HG03565 (cell line): ENCODE results near the gene POLR2I.
"Not testable (repeated sequence)": the region's sequence is repeated elsewhere in the genome, so short reads cannot be mapped to it uniquely, and the experiment has no call there.

ENCODE experiments used
- ATAC-seq: cut with Tn5 transposase; IDR thresholded peaks from one replicate; pipeline ENCODE4 v1.9.1; 2021; ENCODE audit warnings: mild to moderate bottlenecking, moderate library complexity; ENCODE audit not compliant: unreplicated experiment

POLR2I gene

DNA sequence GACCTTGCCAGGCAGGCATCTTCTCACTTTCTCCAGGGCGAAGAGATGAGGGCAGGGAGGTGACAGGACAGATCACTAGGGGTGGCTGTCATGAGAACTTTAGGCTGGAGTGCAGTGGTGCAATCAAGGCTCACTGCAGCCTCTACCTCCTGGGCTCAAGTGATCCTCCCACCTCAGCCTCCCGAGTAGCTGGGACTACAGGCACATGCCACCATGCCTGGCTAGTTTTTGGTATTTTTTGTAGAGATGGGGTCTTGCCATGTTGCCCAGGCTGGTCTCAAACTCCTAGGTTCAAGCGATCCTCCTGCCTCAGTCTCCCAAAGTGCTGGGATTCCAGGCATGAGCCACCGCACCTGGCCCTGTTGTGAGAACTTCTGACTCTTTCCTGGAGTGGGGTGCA lies 20.2 kb upstream of the POLR2I start:
- not testable (repeated sequence) for ATAC-seq

DNA sequence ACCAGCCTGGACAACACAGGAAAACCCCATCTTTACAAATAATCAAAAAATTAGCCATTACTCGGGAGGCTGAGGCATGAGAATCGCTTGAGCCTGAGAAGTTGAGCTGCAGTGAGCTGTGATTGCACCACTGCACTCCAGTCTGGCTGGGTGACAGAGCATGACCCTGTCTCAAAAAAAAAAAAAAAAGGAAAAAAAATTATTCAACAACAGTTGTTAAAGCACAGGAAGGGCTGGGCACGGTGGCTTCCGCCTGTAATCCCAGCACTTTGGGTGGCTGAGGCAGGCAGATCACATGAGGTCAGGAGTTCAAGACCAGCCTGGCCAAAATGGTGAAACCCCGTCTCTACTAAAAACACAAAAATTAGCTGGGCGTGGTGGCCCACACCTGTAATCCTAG lies 16.5 kb upstream of the POLR2I start:
- ATAC-seq, result not testable (repeated sequence)

DNA sequence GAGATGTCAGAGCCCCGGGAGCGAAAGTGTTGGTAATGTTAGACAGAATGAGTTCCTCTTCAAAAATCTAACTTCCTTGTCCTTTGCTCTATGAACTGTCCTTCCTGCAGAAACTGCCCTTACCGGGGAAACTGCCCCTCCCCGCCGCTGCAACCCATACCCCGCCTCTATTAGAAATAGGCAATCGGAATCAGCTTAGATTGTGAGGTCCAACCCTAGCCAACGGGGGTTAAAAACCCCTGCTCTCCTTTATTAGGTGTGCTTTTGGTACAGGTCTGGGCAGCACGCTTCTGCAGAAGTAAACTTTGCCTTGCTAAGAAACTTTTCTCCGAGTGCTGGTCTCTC lies 13.7 kb upstream of the POLR2I start:
- no peak for ATAC-seq

DNA sequence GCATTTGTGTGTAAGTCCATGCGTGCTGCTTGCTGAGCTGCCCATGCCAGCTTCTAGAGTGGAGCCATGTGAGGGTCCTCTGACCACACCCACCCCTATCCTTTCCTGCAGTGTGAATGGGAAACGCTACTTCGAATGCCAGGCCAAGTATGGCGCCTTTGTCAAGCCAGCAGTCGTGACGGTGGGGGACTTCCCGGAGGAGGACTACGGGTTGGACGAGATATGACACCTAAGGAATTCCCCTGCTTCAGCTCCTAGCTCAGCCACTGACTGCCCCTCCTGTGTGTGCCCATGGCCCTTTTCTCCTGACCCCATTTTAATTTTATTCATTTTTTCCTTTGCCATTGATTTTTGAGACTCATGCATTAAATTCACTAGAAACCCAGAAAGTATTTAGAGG lies 10.9 kb upstream of the POLR2I start:
- ATAC-seq, result no peak

DNA sequence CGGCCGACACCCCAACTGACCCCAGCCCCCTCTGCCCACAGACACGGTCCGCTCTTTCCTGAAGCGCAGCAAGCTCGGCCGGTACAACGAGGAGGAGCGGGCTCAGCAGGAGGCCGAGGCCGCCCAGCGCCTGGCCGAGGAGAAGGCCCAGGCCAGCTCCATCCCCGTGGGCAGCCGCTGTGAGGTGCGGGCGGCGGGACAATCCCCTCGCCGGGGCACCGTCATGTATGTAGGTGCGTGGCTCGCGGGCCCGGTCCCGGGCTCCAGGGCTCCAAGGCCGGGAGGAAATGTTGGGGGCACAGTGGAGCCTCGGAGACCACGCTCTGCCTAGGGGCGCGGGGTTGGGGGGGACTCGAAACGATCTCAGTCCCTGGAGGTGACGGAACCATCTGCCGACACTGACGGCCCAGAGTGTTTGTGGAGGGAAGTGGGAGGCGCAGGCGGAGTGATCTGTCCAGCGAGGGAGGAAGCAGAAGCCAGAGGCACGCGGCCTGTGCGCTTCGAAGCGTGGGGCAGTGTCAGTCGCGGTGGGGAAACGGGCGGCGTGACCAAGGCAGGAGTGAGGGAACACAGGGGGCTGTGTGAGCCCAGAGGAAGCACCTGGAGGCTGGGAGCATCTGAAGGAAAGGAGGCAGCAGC lies 6.9 kb upstream of the POLR2I start:
- ATAC-seq, result no peak

DNA sequence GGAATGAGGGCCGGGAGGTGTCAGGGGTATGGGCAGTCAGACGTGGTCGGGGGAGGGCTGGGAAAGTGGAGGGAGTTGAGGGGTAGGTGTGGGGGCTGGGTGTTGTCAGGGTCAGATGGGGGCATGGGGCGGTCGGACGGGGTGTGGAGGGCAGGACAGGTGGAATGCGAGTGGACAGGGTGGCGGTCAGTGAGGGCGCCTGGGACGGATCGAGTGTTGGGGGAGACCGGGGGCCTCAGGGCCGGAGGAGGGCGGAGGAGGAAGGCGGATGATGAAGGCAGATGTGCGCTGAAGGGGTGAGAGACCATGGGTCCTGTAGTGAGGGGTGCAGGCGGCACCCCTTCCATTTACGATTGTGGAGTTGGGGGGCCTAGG lies 6.3 kb upstream of the POLR2I start:
- no peak for ATAC-seq

GRCh38 chr19:36120092-36120983 lies 5.7 kb upstream of the POLR2I start:
- ATAC-seq, result no peak

DNA sequence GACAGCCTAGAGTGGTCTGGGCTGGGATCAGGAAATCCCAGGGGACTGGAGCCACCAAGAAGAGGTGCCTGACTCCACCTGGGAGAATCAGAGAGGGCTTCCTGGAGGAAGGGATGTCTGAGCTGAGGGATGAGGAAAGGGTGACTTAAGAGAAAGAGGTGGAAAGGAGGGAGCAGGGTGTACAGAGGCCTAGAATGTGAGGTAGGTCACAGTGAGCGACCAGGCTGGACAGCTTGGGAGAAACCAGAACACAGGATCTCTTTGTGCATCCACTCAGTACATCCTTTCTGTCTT lies 1.6 kb upstream of the POLR2I start:
- ATAC-seq, result no peak

GRCh38 chr19:36115453-36116343 lies 1.0 kb upstream of the POLR2I start, which contains the start of gene TBCB:
Gene TBCB, plus strand, starts transcription at chr19:36115468. Its CDS starts 93 bp downstream, at chr19:36115561.
- ATAC-seq, result no peak

DNA sequence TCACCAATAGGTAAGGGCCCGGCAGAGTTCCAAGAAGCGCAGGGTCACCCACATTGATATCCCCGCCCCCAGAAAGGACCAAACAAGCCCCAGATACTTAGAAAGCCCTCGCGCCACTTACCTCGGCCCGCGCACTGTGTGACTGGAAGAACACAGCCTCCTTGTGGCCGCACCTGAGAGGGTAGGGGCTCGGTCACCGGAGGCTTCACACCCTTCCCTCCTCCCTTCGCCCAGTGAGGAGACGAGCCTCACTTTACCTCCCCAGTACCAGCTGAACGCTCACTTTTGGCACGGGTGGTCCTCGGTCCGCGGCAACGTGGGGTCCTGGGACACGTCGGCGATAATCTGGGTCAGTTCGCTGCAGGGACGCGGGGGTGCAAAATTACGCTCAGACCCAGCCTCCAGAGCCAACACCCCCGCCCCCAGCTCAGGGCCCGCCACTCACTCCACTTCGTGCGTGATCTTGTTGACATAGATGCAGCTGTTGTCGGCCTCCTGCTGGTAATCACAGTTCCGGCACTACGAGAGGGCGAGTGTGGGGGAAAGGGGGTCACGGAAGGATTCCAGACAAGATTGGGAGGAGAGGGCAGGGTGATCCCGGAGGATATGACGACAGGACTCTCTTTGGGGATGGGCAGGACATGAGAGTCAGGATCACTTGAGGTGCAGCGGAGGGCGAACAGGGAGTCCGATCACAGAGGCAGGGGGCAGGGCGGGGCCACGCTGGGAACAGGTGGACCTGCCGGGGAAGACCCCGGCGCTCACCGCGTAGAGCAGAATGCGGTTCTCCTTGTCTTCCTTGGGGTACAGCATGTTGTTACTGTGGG lies 568 bp downstream of the POLR2I start:
- ATAC-seq, result no peak

DNA sequence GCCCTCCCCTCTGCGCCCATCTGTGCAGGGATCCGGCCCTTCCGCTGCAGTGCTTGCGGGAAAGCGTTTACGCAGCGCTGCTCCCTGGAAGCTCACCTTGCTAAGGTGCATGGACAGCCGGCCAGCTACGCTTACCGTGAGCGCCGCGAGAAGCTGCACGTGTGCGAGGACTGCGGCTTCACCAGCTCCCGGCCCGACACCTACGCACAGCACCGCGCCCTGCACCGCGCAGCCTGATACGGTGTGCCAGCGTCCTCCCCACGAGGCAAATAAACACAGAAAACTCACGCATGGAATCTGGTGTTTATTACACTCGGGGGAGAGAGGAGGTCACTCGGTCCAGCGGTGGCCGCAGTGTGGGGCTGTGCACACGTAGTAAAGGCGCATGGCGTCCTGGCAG lies 1.2 kb downstream of the POLR2I start:
- ATAC-seq, result no peak

GRCh38 chr19:36112678-36113077 lies 2.0 kb downstream of the POLR2I start:
- no peak for ATAC-seq

DNA sequence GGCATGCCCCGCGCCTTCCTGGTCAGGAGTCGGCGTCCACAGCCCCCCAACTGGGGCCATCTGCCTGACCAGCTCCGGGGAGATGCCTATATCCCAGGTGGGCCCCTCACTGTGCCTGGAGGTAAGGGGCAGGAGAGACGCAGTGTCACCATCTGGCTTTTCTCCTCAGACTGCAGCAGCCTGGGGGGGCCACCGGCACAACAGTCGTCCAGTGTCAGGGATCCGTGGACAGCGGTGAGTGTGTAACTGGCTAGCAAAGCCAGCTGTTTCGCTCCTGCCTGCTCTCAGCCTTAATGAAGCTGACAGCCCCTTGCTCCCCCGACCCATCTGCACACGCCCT lies 3.5 kb downstream of the POLR2I start:
- no peak for ATAC-seq

GRCh38 chr19:36110487-36111199 lies 4.0 kb downstream of the POLR2I start, which contains the start of gene OVOL3:
Gene OVOL3, plus strand, starts transcription at chr19:36111143. Its CDS starts 60 bp downstream, at chr19:36111203.
- ATAC-seq, result no peak

DNA sequence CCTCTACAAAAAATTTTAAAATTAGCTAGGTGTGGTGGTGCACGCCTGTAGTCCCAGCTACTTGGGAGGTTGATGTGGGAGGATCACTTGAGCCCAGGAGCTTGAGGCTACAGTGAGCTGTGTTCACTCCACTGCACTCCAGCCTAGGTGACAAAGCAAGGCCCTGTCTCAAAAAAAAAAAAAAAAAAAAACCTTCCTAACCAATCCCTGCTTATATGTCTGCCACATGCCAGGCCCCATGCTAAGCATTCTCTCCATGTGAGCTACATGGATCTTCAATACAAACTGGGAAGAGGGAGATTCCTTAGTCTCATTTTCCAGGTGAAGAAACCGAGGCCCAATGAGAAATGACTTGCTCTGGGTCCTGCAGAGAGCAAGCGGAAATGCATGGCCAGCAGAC lies 6.0 kb downstream of the POLR2I start:
- ATAC-seq, result no peak

DNA sequence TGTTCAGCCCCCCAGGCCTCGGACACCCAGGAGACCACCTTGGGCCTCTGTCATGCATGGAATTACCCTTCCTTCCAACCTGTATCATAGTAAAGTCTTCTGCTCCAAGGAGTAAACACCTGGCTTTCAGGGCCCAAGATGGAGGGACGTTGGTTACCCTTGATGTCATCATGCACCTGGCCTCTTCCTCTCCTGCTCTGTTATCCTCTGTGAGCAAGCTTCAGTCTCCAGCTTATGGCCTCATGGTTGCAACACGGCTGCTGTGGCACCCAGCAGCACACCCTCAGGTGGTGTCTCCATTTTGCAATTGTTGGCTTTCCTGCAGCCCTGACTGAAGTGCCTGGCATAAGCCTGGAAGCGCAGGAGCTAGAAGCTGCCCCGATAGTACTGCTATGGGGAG lies 7.7 kb downstream of the POLR2I start:
- ATAC-seq, result no peak

DNA sequence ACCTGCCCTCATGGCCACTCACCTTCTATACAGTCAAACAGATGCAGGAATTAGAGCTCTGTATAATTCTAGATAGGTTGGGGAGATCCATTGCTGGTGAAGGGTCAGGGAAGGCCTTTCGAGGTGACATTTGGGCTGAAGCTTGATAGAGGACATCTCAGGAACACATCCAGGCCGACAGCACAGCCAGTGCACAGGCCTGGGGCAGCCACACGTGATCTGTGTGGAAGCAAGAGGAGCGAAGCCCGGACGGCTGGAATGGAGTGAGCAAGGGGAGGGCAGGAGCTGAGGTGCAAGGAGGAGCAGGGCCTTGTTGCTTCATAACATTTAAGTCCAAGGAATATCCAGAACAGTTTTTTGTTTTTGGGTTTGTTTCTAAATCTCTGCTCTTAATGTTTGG lies 8.2 kb downstream of the POLR2I start:
- ATAC-seq, result no peak

DNA sequence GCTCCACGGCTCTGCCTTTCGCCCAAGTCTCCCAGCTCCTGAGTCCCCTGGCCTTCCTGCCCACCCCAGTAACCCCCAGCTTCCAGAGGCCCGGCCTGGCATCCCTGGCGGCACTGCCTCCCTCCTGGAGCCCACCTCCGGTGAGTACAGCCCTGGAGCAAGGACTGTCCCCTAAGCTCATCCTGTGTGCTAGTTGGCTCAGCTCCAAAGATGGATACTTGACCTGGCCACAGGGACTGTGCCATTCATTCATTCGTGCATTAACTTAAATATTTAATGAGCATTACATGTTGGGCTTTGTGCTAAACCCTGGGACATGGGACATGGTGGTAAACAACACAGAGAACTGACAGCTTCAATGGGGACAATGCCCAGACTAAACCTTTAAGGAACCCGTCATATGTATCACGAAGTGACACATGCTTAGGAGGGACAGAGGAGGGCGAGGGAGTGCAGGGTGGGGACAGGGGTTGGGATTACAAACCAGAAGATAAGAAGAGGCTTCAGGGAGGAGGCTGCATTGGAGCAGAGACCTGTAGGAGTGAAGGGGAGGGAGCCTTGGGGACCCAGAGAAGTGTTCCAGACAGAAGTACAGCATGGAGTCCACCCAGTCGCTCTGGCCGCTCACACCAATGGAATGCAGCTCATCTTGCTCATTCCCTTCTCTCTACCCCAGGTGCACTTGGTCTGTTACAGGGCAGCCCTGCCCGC lies 10.7 kb downstream of the POLR2I start:
- no peak for ATAC-seq

- ATAC-seq, result no peak
These were observed 11.5 kb downstream of the POLR2I start for GRCh38 chr19:36103040-36103626.
